ENCODE results near the gene ILF2.

The ILF2 gene

GRCh38 chr1:153649137-153649862, 21.5 kb downstream of the ILF2 start:
- TF ChIP-seq USF1 (IDR thresholded peaks at IDR 0.05) (no peak), CREB1 (IDR thresholded peaks at IDR 0.05; ENCODE audit: low read depth) (no peak), TCF12 (IDR thresholded peaks at IDR 0.05; ENCODE audit: low read depth) (no peak), TEAD4 (IDR thresholded peaks at IDR 0.05) (no peak), NFIC (IDR thresholded peaks at IDR 0.05) (no peak), RAD21 (IDR thresholded peaks at IDR 0.05; ENCODE audit: low read depth) (no peak)

- TF ChIP-seq TAF1 (IDR thresholded peaks at IDR 0.05; ENCODE audit: low read depth), result no peak
- TF ChIP-seq EP300 (IDR thresholded peaks at IDR 0.05; ENCODE audit: borderline replicate concordance), result no peak
- peak; percentile 84 for TF ChIP-seq TEAD4 (IDR thresholded peaks at IDR 0.05)
- no peak for TF ChIP-seq NFIC (IDR thresholded peaks at IDR 0.05)
- peak; percentile 92 for TF ChIP-seq CEBPB (IDR thresholded peaks at IDR 0.05)
These were observed 22.7 kb downstream of the ILF2 start for GRCh38 chr1:153648000-153648643.

GRCh38 chr1:153647346-153647714, 23.5 kb downstream of the ILF2 start:
- no peak for TF ChIP-seq RAD21 (IDR thresholded peaks at IDR 0.05; ENCODE audit: low read depth)
- no peak for TF ChIP-seq YY1 (IDR thresholded peaks at IDR 0.05; ENCODE audit: low read depth)
- TF ChIP-seq EP300 (IDR thresholded peaks at IDR 0.05; ENCODE audit: borderline replicate concordance), result no peak
- no peak for TF ChIP-seq CREB1 (IDR thresholded peaks at IDR 0.05; ENCODE audit: low read depth)
- TF ChIP-seq ZBTB7A (IDR thresholded peaks at IDR 0.05; ENCODE audit: low read depth), result no peak
- no peak for TF ChIP-seq TAF1 (IDR thresholded peaks at IDR 0.05; ENCODE audit: low read depth)
- no peak for TF ChIP-seq EGR1 (IDR thresholded peaks at IDR 0.05)
- TF ChIP-seq USF1 (IDR thresholded peaks at IDR 0.05), result no peak
- no peak for TF ChIP-seq FOXM1 (IDR thresholded peaks at IDR 0.05; ENCODE audit: borderline replicate concordance, low read depth)
- no peak for TF ChIP-seq TCF12 (IDR thresholded peaks at IDR 0.05; ENCODE audit: low read depth)
- TF ChIP-seq TEAD4 (IDR thresholded peaks at IDR 0.05), result no peak
- TF ChIP-seq MAX (IDR thresholded peaks at IDR 0.05), result no peak
- TF ChIP-seq CEBPB (IDR thresholded peaks at IDR 0.05), result no peak

GRCh38 chr1:153646672-153647345, 24.0 kb downstream of the ILF2 start:
- TF ChIP-seq YY1 (IDR thresholded peaks at IDR 0.05; ENCODE audit: low read depth) (no peak), TCF12 (IDR thresholded peaks at IDR 0.05; ENCODE audit: low read depth) (no peak), ZBTB7A (IDR thresholded peaks at IDR 0.05; ENCODE audit: low read depth) (no peak), NFIC (IDR thresholded peaks at IDR 0.05) (no peak), MAX (IDR thresholded peaks at IDR 0.05) (no peak), EGR1 (IDR thresholded peaks at IDR 0.05) (no peak), CEBPB (IDR thresholded peaks at IDR 0.05) (no peak), RAD21 (IDR thresholded peaks at IDR 0.05; ENCODE audit: low read depth) (no peak), REST (IDR thresholded peaks at IDR 0.05; ENCODE audit: low read depth) (no peak), TAF1 (IDR thresholded peaks at IDR 0.05; ENCODE audit: low read depth) (no peak)

- TF ChIP-seq USF1 (IDR thresholded peaks at IDR 0.05) (no peak), CEBPB (IDR thresholded peaks at IDR 0.05) (no peak), REST (IDR thresholded peaks at IDR 0.05; ENCODE audit: low read depth) (no peak), TAF1 (IDR thresholded peaks at IDR 0.05; ENCODE audit: low read depth) (no peak), CREB1 (IDR thresholded peaks at IDR 0.05; ENCODE audit: low read depth) (no peak), TCF12 (IDR thresholded peaks at IDR 0.05; ENCODE audit: low read depth) (no peak), MAX (IDR thresholded peaks at IDR 0.05) (no peak), ZBTB7A (IDR thresholded peaks at IDR 0.05; ENCODE audit: low read depth) (no peak), YY1 (IDR thresholded peaks at IDR 0.05; ENCODE audit: low read depth) (no peak), NFIC (IDR thresholded peaks at IDR 0.05) (no peak), EP300 (IDR thresholded peaks at IDR 0.05; ENCODE audit: borderline replicate concordance) (no peak)
These were observed 27.0 kb downstream of the ILF2 start for GRCh38 chr1:153643816-153644215.
